HG02610 (cell line): Measurements from ENCODE around the gene KIR3DL3.
"Not testable (repeated sequence)": the region's sequence is repeated elsewhere in the genome, so short reads cannot be mapped to it uniquely, and the experiment has no call there.

Experiments
- ATAC-seq: cut with Tn5 transposase; IDR thresholded peaks from one replicate; pipeline ENCODE4 v1.9.1; 2021; ENCODE audit warnings: mild to moderate bottlenecking, moderate library complexity; ENCODE audit not compliant: unreplicated experiment

KIR3DL3 gene

DNA sequence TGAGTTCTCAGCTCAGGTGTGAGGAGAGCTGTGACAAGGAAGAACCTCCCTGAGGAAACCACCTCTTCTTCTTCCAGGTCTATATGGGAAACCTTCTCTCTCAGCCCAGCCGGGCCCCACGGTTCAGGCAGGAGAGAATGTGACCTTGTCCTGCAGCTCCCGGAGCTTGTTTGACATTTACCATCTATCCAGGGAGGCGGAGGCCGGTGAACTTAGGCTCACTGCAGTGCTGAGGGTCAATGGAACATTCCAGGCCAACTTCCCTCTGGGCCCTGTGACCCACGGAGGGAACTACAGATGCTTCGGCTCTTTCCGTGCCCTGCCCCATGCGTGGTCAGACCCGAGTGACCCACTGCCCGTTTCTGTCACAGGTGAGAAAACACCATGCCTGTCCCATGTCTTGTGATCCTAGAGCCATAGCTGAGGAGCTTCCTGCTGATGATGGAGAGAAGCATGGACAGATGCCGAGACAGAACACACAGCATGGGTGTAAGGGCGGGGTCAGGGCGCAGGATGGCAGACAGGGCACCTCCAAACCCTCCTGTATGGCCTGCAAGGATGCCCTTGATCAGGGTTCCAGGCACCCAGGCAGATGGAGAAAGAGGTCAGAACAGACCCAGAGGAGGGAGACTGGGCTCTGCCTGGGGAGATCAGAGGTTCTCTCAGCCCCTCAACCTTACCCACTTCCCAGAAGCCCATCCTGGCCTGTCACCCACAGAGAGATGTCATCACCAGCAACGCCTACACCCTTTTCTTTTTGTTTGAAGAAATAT, 5.4 kb downstream of the KIR3DL3 start:
- no peak for ATAC-seq

DNA sequence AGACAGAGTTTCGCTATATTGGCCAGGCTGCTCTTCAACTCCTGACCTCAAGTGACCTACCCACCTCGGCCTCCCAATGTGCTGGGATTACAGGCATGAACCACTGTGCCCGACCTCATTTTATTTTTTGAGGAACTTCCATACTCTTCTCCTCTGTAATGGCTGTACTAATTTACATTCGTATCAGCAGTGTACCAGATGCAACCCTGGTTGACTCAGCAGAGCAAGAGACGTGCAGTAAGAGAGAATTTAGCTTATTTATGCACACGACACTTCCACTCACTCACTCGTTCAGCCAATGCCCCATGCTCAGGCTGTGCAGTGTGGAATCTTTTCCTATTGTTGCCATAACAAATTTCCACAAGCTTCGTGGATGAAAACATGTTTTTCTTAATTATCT, 6.9 kb downstream of the KIR3DL3 start:
- no peak for ATAC-seq

DNA sequence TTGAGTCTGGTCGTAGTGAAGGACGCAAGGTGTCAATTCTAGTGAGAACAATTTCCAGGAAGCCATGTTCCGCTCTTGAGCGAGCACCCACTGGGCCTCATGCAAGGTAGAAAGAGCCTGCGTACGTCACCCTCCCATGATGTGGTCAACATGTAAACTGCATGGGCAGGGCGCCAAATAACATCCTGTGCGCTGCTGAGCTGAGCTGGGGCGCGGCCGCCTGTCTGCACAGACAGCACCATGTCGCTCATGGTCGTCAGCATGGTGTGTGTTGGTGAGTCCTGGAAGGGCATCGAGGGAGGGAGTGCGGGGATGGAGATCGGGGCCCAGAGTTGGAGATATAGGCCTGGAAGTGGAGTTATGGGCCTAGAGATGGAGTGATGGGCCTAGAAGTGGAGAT, 14.1 kb downstream of the KIR3DL3 start, which contains the start of gene KIR2DL3:
Gene KIR2DL3 (plus strand): TSS at position 208 of the 400 bp plus-strand sequence. CDS start 33 bp downstream, at position 241.
- not testable (repeated sequence) for ATAC-seq

DNA sequence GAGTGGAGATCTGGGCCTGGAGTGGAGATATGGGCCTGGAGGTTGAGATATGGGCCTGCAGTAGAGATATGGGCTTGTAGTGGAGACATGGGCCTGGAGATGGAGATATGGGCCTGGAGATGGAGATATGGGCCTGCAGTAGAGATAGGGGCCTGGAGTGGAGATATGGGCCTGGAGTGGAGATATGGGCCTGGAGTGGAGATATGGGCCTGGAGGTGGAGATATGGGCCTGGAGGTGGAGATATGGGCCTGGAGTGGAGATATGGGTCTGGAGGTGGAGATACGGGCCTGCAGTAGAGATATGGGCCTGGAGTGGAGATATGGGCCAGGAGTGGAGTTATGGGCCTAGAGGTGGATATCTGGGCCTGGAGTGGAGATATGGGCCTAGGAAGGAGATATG, 14.5 kb downstream of the KIR3DL3 start:
- no peak for ATAC-seq

DNA sequence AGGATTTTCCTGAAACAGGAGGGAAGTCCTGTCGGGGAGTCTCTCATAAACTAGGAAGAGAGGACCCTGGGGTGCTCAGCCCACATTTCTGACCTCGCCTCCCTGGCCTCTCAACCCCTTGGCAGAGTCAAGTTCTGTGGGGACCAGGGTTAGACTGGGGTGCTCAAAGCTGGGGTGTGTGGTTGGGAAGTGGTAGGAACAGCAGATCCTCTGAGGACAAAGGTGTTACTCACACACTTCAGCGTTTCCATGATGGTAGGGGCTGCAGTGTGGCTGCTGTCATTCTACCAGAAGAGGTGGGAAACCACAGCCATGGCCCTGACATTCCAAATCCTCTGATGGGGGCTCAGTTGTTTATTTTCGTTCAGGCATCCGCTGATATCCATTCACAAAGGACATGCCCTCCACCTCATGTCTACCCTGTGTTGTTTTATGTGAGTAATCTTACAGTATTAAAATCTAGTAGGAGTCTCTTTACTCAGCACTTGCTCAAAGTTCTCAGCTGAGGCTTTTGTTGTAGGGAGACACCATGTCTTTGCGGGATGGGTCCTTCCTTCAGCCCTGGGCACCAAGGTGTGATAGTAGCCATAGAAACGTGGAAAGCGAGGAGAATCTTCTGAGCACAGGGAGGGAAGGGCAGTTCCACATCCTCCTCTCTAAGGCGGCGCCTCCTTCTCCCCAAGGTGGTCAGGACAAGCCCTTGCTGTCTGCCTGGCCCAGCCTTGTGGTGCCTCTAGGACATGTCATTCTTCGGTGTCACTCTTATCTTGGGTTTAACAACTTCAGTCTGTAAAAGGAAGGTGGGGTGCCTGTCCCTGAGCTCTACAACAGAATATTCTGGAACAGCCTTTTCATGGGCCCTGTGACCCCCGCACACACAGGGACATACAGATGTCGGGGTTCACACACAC, 15.6 kb downstream of the KIR3DL3 start:
- no peak for ATAC-seq

DNA sequence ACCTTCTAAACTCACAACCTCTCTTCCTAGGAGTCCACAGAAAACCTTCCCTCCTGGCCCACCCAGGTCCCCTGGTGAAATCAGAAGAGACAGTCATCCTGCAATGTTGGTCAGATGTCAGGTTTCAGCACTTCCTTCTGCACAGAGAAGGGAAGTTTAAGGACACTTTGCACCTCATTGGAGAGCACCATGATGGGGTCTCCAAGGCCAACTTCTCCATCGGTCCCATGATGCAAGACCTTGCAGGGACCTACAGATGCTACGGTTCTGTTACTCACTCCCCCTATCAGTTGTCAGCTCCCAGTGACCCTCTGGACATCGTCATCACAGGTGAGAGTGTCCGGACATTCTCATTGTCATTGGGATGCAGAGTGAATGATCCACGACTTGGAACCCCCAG, 17.7 kb downstream of the KIR3DL3 start:
- ATAC-seq, result not testable (repeated sequence)

DNA sequence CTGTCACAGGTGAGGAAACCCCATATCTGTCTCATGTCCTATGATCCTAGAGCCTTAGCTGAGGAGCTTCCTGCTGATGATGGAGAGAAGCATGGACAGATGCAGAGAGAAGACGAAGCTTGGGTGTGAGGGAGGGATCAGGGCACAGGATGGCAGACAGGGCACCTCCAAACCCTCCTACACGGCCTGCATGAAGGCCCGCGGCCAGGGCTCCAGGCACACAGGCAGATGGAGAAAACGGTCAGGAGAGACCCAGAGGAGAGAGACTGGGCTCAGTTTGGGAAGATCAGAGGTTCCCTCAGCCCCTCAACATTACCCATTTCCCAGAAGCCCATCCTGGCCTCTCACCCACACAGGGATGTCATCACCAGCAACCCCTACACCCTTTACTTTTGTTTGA, 19.8 kb downstream of the KIR3DL3 start:
- not testable (repeated sequence) for ATAC-seq

DNA sequence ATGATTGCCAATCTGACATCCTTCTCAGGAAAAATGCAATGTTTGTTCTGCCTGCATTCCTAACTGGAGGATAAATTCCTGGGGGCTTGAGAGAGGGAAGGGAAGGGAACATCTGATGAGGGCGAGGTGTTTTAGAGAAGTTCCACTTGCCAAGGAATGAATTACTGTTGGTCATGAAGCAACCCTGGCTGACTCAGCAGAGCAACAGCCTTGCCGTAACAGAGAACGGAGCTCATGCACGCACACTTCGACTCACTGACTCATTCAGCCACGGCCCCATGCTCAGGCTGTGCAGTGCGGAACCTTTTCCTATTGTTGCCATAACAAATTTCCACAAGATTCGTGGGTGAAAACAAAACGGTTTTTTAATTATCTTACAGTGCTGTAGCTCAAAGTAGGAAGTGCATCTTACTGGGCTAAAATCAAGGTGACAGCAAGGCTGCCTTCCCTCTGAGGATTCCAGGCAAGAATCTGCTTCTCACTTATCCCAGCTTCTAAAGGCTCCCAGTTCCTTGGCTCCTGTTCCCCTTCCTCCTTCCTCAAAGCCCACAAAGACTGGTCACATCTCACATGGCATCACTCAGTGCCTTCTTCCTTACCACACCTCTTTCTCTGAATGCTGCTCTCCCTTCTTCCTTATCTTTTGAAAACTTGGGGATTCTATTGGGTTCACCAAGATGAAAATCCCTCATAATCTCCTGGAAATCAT, 23.5 kb downstream of the KIR3DL3 start:
- not testable (repeated sequence) for ATAC-seq

DNA sequence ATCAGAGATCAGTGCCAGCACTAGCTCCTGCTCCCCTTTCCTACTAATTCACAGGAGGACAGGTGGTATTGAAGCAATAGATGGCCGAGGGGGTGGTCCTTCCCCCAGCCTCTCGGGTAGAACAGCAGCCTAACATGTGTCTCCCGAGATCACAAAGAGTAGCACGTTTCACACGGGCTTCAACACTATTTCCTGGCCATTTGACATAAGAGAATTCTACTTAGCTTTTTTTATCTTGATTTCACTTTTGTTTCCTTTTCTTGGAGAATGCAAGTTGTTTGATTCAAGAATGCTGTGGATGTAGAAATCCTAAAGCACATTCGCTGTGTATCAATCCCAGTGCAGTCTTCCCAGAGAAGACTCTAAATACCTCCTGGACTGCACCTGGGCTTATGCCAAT, 26.0 kb downstream of the KIR3DL3 start:
- ATAC-seq, result not testable (repeated sequence)

DNA sequence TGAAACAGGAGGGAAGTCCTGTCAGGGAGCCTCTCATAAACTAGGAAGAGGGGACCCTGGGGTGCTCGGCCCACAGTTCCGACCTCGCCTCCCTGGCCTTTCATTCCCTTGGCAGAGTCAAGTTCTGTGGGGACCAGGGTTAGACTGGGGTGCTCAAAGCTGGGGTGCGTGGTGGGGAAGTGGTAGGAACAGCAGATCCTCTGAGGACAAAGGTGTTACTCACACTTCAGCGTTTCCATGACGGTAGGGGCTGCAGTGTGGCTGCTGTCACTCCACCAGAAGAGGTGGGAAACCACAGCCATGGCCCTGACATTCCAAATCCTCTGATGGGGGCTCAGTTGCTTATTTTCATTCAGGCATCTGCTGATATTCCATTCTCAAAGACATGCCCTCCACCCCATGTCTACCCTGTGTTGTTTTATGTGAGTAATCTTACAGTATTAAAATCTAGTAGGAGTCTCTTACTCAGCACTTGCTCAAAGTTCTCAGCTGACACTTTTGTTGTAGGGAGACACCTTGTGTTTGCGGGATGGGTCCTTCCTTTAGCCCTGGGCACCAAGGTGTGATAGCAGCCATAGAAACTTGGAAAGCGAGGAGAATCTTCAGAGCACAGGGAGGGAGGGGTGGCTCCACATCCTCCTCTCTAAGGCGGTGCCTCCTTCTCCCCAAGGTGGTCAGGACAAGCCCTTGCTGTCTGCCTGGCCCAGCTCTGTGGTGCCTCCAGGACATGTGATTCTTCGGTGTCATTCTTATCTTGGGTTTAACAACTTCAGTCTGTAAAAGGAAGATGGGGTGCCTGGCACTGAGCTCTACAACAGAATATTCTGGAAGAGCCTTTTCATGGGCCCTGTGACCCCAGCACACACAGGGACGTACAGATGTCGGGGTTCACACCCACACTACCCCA, 32.2 kb downstream of the KIR3DL3 start:
- ATAC-seq, result not testable (repeated sequence)

DNA sequence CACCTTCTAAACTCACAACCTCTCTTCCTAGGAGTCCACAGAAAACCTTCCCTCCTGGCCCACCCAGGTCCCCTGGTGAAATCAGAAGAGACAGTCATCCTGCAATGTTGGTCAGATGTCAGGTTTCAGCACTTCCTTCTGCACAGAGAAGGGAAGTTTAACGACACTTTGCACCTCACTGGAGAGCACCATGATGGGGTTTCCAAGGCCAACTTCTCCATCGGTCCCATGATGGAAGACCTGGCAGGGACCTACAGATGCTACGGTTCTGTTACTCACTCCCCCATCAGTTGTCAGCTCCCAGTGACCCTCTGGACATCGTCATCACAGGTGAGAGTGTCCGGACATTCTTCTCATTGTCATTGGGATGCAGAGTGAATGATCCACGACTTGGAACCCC, 34.3 kb downstream of the KIR3DL3 start:
- not testable (repeated sequence) for ATAC-seq

DNA sequence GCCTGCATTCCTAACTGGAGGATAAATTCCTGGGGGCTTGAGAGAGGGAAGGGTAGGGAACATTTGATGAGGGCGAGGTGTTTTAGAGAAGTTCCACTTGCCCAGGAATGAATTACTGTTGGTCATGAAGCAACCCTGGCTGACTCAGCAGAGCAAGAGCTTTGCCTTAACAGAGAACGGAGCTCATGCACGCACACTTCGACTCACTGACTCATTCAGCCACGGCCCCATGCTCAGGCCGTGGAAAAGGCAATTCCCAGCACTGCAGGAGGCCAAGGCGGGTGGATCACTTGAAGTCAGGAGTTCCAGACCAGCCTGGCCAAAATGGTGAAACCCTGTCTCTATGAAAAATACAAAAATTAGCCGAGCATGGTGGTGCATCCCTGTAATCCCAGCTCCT, 40.0 kb downstream of the KIR3DL3 start:
- not testable (repeated sequence) for ATAC-seq

DNA sequence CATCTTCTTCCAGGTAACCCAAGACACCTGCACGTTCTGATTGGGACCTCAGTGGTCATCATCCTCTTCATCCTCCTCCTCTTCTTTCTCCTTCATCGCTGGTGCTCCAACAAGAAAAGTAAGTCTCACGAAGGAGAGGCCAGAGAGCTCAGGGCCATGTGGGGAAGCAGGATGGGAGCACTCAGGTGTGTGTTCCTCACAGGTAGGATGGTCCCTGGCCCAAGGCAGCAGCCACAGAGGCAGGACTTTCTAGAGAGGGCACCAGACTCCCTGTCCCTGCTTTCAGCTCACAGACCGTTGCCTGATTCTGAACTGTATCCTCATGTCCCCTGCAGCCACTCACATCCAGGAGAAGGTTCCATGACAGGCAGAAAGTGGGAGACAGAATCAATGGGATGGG, 42.2 kb downstream of the KIR3DL3 start:
- ATAC-seq, result not testable (repeated sequence)

DNA sequence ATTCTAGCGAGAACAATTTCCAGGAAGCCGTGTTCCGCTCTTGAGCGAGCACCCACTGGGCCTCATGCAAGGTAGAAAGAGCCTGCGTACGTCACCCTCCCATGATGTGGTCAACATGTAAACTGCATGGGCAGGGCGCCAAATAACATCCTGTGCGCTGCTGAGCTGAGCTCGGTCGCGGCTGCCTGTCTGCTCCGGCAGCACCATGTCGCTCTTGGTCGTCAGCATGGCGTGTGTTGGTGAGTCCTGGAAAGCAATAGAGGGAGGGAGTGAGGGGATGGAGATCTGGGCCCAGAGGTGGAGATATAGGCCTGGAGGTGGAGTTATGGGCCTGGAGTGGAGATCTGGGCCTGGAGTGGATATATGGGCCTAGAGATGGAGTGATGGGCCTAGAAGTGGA, 45.4 kb downstream of the KIR3DL3 start, which contains the start of gene KIR2DL1:
Gene KIR2DL1 (plus strand): TSS at position 148 of the 400 bp plus-strand sequence. CDS start 58 bp downstream, at position 206.
- not testable (repeated sequence) for ATAC-seq

DNA sequence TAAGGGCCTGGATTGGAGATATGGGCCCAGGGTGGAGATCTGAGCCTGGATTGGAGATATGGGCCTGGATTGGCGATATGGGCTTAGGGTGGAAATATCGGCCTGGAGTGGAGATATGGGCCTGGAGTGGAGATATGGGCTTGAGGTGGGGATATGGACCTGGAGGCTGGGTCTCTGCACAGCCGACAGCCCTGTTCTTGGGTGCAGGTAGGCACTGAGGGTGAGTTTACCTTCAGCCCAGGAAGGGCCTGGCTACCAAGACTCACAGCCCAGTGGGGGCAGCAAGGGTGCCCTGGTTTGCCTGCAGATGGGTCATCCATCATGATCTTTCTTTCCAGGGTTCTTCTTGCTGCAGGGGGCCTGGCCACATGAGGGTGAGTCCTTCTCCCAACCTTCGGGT, 46.3 kb downstream of the KIR3DL3 start:
- not testable (repeated sequence) for ATAC-seq

DNA sequence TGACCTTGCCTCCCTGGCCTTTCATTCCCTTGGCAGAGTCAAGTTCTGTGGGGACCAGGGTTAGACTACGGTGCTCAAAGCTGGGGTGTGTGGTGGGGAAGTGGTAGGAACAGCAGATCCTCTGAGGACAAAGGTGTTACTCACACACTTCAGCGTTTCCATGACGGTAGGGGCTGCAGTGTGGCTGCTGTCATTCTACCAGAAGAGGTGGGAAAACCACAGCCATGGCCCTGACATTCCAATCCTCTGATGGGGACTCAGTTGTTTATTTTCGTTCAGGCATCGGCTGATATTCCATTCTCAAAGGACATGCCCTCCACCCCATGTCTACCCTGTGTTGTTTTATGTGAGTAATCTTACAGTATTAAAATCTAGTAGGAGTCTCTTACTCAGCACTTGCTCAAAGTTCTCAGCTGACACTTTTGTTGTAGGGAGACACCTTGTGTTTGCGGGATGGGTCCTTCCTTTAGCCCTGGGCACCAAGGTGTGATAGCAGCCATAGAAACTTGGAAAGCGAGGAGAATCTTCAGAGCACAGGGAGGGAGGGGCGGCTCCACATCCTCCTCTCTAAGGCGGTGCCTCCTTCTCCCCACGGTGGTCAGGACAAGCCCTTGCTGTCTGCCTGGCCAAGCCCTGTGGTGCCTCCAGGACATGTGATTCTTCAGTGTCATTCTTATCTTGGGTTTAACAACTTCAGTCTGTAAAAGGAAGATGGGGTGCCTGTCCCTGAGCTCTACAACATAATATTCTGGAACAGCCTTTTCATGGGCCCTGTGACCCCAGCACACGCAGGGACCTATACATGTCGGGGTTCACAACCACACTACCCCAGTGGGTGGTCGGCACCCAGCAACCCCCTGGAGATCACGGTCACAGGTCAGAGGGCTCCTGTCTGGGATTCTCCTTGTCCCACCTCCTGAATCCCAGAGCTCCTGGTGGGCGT, 47.0 kb downstream of the KIR3DL3 start:
- ATAC-seq, result not testable (repeated sequence)

DNA sequence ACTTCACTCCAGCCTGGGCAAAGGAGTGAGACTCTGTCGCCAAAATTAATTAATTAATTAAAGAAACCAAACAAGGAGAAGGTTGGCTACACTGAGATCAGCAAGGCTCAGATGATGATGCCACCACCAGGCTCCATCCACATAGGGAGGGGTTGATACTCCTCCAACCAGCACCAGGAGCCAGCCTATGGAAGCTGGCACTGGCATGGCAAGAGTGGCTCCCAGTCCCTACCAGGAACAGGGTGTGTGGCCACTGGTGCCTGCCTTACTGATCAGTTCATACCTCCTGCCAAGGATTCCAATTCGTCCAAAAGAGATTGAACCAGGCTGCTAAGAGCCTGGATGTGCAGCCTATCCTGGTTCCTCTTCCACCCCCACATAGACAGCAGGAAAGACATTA, 48.4 kb downstream of the KIR3DL3 start:
- ATAC-seq, result not testable (repeated sequence)

DNA sequence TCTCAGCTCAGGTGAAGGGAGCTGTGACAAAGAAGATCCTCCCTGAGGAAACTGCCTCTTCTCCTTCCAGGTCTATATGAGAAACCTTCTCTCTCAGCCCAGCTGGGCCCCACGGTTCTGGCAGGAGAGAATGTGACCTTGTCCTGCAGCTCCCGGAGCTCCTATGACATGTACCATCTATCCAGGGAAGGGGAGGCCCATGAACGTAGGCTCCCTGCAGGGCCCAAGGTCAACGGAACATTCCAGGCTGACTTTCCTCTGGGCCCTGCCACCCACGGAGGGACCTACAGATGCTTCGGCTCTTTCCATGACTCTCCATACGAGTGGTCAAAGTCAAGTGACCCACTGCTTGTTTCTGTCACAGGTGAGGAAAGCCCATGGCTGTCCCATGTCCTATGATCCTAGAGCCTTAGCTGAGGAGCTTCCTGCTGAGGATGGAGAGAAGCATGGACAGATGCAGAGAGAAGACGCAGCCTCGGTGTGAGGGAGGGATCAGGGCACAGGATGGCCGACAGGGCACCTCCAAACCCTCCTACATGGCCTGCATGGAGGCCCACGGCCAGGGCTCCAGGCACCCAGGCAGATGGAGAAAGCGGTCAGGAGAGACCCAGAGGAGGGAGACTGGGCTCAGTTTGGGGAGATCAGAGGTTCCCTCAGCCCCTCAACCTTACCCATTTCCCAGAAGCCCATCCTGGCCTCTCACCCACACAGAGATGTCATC, 51.0 kb downstream of the KIR3DL3 start:
- not testable (repeated sequence) for ATAC-seq
